Islet precursor cell (in vitro differentiated cells): ENCODE measurements around the gene OSBPL1A.

Source experiments
- DNase-seq: peaks from one replicate; pipeline ENCODE4 v3.0.0-alpha.2; 2018

Gene OSBPL1A

GRCh38 chr18:24115628-24116027 is 282.0 kb downstream of the OSBPL1A start:
- DNase-seq: no peak

GRCh38 chr18:24114924-24115549 is 282.6 kb downstream of the OSBPL1A start:
- DNase-seq: no peak

GRCh38 chr18:24112874-24113615 is 284.6 kb downstream of the OSBPL1A start:
- DNase-seq: peak; percentile 71

- DNase-seq: no peak
These were observed 285.2 kb downstream of the OSBPL1A start for GRCh38 chr18:24112464-24112863.
